Right hindlimb (tissue), 1 donor: ENCODE measurements around the gene DCTN2.
A peak's percentile ranks its signal among the peaks of the same experiment; 100 is the strongest.
"Not testable (repeated sequence)": the region's sequence is repeated elsewhere in the genome, so short reads cannot be mapped to it uniquely, and the experiment has no call there.

Source experiments
- DNase-seq: peaks from one replicate; pipeline ENCODE4 v3.0.0-alpha.2; 2018

The DCTN2 gene

DNA sequence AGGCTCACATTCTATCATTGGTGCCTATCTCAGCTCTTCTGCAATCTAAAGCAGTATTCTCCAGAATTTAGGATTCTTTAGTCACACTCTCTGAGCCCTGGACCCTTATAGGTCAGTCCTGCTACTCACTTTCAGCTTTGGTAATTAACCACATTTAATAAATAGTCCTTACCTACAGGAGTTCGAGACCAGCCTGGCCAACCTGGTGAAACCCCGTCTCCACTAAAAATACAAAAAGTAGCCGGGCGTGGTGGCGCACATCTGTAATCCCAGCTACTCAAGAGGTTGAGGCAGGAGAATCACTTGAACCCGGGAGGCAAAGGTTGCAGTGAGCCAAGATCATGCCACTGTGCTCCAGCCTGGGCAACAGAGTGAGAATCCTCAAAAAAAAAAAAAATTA lies 33.3 kb downstream of the DCTN2 start:
- not testable (repeated sequence) for DNase-seq

- DNase-seq: no peak
These were observed 33.7 kb downstream of the DCTN2 start for GRCh38 chr12:57513266-57513665.

DNA sequence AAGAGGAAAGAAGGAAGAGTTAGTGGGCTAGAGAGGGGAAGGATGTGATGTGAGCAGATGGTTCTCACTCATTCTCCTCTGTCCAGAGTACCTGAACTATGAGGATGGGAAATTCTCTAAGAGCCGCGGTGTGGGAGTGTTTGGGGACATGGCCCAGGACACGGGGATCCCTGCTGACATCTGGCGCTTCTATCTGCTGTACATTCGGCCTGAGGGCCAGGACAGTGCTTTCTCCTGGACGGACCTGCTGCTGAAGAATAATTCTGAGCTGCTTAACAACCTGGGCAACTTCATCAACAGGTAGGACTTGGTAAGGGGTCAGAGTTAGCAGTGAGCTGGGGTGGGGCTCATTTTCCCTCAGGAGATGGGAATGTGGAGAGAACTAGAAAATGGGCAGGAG lies 34.3 kb downstream of the DCTN2 start:
- DNase-seq: no peak

- DNase-seq: no peak
These were observed 35.2 kb downstream of the DCTN2 start for GRCh38 chr12:57511588-57512325.

DNA sequence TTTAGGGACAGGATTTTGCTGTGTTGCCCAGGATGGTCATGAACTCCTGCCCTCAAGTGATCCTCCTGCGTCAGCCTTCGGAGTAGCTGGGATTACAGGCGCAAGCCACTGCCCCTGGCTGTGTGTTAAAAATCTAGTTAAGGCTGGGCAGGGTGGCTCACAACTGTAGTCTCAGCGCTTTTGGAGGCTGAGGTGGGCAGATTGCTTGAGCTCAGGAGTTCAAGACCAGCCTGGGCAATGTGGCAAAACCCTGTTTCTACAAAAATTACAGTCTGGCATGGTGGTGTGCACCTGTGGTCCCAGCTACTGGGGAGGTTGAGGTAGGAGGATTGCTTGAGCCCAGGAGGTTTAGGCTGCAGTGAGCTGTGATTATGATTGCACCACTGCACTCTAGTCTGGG lies 35.8 kb downstream of the DCTN2 start:
- no peak for DNase-seq

DNA sequence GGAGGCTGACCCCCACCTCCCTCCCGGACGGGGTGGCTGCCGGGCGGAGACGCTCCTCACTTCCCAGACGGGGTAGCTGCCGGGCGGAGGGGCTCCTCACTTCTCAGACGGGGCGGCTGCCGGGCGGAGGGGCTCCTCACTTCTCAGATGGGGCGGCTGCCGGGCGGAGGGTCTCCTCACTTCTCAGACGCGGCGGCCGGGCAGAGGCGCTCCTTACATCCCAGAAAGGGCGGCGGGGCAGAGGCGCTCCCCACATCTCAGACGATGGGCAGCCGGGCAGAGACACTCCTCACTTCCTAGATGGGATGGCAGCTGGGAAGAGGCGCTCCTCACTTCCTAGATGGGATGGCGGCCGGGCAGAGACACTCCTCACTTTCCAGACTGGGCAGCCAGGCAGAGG lies 39.2 kb downstream of the DCTN2 start:
- DNase-seq: not testable (repeated sequence)

GRCh38 chr12:57506541-57506940 lies 40.5 kb downstream of the DCTN2 start:
- not testable (repeated sequence) for DNase-seq

- DNase-seq: not testable (repeated sequence)
These were observed 44.6 kb downstream of the DCTN2 start for GRCh38 chr12:57502311-57502969.

- no peak for DNase-seq
These were observed 46.8 kb downstream of the DCTN2 start for GRCh38 chr12:57500213-57500612.

GRCh38 chr12:57498571-57498970 lies 48.4 kb downstream of the DCTN2 start:
- no peak for DNase-seq

DNA sequence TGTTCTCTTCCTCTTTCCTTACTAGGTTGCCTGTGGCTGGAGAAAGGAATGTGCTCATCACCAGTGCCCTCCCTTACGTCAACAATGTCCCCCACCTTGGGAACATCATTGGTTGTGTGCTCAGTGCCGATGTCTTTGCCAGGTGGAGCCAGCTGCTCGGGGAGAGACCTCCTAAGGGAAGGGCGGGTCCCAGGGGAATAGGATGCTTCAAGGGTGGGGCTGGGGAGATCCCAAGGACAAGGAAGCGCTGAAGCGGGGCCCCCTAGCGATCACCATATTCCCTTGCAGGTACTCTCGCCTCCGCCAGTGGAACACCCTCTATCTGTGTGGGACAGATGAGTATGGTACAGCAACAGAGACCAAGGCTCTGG lies 48.9 kb downstream of the DCTN2 start:
- peak; percentile 25 for DNase-seq

GRCh38 chr12:57497223-57498131 lies 49.5 kb downstream of the DCTN2 start:
- DNase-seq: no peak

GRCh38 chr12:57496822-57497221 lies 50.2 kb downstream of the DCTN2 start:
- DNase-seq: no peak

GRCh38 chr12:57495051-57495701 lies 51.8 kb downstream of the DCTN2 start:
- DNase-seq: not testable (repeated sequence)

GRCh38 chr12:57491393-57492280 lies 55.4 kb downstream of the DCTN2 start:
- DNase-seq: no peak

- no peak for DNase-seq
These were observed 56.9 kb downstream of the DCTN2 start for GRCh38 chr12:57490126-57490525.

DNA sequence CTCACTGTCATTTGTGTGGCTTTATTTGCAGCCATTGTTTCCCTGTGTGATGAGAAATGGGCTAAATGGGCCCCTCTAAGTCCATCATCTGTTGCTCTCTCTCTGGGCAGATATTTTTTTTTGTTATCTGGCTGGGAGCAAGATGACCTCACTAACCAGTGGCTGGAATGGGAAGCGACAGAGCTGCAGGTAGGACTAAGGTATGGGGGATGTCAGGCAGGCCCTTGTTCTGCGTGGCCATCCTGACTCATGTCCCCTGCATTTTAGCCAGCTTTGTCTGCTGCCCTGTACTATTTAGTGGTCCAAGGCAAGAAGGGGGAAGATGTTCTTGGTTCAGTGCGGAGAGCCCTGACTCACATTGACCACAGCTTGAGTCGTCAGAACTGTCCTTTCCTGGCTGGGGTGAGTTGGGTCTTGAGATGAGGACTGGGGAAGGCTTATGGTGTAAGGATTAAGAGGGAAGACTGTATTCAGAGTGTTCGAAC lies 57.8 kb downstream of the DCTN2 start:
- no peak for DNase-seq

- no peak for DNase-seq
These were observed 58.4 kb downstream of the DCTN2 start for GRCh38 chr12:57488402-57489156.

DNA sequence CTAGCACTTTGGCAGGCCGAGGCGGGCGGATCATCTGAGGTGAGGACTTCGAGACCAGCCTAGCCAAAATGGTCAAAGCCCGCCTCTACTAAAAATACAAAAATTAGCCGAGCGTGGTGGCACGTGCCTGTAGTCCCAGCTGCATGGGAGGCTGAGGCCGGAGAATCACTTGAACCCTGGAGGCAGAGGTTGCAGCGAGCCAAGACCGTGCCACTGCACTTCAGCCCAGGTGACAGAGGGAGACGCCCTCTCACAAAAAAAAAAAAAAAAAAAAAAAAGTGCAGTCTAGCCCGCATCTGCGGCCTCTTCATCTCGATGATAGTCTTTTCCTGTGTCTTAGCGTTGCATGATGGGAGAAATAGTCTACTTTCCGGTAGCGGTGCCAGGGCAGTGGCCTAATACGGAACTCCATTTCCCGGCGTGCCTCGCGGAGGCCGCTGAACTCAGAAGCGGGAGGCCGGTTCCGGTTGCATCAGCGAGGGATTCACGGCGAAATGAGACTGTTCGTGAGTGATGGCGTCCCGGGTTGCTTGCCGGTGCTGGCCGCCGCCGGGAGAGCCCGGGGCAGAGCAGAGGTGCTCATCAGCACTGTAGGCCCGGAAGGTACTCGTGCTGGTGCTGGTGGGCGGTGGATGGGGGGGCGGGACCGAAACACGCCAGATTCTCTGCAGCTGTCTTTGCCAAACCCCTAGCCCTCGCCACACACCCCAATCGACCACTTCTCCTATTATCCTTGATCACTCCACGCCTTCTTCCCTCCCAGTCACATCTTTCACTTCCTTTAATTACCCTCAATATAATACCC lies 59.2 kb downstream of the DCTN2 start, which contains the start of gene MARS1:
Gene MARS1 (plus strand): TSS at position 472 of the 805 bp plus-strand sequence. CDS start 23 bp downstream, at position 495.
- DNase-seq: peak; percentile 97

DNA sequence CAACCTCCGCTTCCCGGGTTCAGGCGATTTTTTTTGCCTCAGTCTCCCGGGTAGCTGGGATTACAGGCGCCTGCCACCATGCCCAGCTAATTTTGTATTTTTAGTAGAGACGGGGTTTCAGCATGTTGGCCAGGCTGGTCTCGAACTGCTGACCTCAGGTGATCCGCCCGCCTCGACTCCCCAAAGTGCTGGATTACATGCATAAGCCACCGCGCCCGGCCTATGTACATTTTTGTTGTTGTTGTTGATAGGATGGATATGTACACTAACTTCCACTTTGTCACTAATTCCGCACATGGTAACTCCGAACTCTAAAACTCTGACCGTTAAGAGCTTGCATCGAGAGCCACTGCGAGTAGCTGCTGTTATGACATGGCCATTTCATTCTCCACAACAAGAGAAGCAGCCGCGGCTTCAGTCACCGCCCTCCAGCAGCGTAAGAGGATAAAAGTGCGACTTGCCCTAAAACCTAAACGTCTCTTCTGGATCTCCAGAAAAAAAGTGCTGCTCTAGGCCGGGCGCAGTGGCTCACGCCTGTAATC lies 59.9 kb downstream of the DCTN2 start:
- no peak for DNase-seq
